ENCODE data around the gene CACNA2D4. TPM values are rescaled to one million over a fixed set of nuclear protein-coding genes. Genes with fewer than 3 reads are reported as not detected.

CACNA2D4 gene
- total and polyA plus RNA-seq, 2 donors from 2014 or later: 2.5 to 7.3 TPM

DNA sequence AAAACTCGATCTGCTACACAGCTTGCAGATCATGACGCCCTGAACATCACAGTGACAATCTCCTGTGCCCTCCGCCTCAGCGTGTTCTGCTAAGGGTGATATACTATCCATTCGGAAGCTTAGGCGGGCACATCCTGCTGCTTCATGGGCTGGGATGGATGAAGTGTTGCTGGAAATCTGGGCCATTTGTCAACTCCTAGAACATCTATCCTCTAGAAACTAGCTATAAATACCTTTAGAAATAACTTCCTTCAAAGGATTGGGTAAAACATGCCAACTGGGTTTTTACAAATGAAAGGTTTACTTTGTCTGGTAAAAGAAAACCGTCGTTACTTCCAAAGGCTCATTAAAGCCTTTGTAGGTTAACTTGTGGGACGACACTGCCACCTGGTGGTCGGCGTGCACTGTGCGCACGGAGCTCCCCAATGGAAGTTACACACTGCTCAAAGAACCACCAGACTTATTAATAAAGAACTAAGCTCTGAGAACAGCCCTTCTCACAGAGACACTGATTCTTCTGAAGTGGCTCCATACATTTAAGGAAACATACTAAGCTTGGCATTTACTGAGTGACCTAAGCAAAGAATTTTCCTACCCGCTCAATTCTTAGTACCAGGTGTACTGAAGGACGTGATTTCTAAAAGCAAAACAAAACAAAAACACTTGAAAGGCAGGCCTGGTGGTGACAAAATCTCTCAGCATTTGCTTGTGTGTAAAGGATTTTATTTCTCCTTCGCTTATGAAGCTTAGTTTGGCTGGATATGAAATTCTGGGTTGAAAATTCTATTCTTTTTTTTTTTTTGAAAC is 21.6 kb upstream of the CACNA2D4 start:
- DNase-seq (peak; percentile 90 to 92 (median 92)), FAIRE-seq (peak; percentile 82)
- Histone ChIP-seq H3K4me1 (ENCODE audit: control insufficient read depth in 2 of 3, insufficient read depth in 2 of 3, low read depth in 1 of 3, low read length in 3 of 3) (peaks cover 0 to 9% (median 5%) of the 10 kb centered on the region in 3 donors), H3K27me3 (ENCODE audit: control insufficient read depth, insufficient read depth, low read length) (no peaks in the 10 kb centered on the region), H3K27ac (ENCODE audit: low read depth in 2 of 2, low read length in 2 of 2) (no peak overlapping the region), H3K36me3 (ENCODE audit: control insufficient read depth in 2 of 3, insufficient read depth in 3 of 3, low read length in 3 of 3) (no peaks in the 10 kb centered on the region), H3K4me3 (ENCODE audit: low read length in 3 of 3) (peak overlapping the region in 1 of 3 donors; percentile 2), H3K9ac (ENCODE audit: low read length in 3 of 3) (no peak overlapping the region), H3K9me3 (ENCODE audit: control insufficient read depth in 2 of 3, insufficient read depth in 1 of 3, low read length in 3 of 3) (no peaks in the 10 kb centered on the region)
- TF ChIP-seq, protein P1, sequence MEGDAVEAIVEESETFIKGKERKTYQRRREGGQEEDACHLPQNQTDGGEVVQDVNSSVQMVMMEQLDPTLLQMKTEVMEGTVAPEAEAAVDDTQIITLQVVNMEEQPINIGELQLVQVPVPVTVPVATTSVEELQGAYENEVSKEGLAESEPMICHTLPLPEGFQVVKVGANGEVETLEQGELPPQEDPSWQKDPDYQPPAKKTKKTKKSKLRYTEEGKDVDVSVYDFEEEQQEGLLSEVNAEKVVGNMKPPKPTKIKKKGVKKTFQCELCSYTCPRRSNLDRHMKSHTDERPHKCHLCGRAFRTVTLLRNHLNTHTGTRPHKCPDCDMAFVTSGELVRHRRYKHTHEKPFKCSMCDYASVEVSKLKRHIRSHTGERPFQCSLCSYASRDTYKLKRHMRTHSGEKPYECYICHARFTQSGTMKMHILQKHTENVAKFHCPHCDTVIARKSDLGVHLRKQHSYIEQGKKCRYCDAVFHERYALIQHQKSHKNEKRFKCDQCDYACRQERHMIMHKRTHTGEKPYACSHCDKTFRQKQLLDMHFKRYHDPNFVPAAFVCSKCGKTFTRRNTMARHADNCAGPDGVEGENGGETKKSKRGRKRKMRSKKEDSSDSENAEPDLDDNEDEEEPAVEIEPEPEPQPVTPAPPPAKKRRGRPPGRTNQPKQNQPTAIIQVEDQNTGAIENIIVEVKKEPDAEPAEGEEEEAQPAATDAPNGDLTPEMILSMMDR (IDR thresholded peaks at IDR 0.05; ENCODE audit: borderline replicate concordance, extremely low read depth, insufficient read depth): peak; percentile 98
- intact Hi-C loops (cut with DNase I): loop anchor here (10.0 kb wide), 2 partner anchors 145 to 295 kb away; no protein-coding TSS in a partner anchor

DNA sequence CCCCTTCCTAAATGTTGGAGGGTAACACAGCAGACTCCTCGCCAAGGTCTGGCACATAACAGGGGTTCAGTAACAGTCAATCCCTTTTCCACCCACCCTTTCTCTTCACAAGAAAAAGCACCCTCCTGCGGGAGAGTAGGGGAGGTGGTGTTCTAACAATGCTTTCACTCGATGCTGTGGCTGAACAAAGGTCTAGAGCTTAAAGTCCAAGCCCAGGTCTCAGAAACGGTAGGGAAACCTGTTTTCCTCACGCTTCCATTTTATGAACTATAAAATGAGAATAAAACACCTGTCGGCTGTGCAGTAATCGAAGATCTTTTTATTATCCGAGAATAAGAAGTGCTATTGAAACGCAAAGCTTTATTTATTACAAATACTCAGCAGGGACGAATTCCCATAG is 20.9 kb upstream of the CACNA2D4 start:
- Histone ChIP-seq H3K27me3 (ENCODE audit: control insufficient read depth, insufficient read depth, low read length) (no peaks in the 10 kb centered on the region), H3K4me3 (ENCODE audit: low read length in 3 of 3) (no peak overlapping the region), H3K9me3 (ENCODE audit: control insufficient read depth in 2 of 3, insufficient read depth in 1 of 3, low read length in 3 of 3) (no peaks in the 10 kb centered on the region), H3K36me3 (ENCODE audit: control insufficient read depth in 2 of 3, insufficient read depth in 3 of 3, low read length in 3 of 3) (no peaks in the 10 kb centered on the region), H3K4me1 (ENCODE audit: control insufficient read depth in 2 of 3, insufficient read depth in 2 of 3, low read depth in 1 of 3, low read length in 3 of 3) (peaks cover 0 to 9% (median 5%) of the 10 kb centered on the region in 3 donors), H3K9ac (ENCODE audit: low read length in 3 of 3) (no peak overlapping the region), H3K27ac (ENCODE audit: low read depth in 2 of 2, low read length in 2 of 2) (no peak overlapping the region)
- FAIRE-seq (no peak), DNase-seq (no peak)
- intact Hi-C loops (cut with DNase I): loop anchor here (10.0 kb wide), 2 partner anchors 145 to 295 kb away; no protein-coding TSS in a partner anchor
- TF ChIP-seq, protein P1 (IDR thresholded peaks at IDR 0.05; ENCODE audit: borderline replicate concordance, extremely low read depth, insufficient read depth): no peak

DNA sequence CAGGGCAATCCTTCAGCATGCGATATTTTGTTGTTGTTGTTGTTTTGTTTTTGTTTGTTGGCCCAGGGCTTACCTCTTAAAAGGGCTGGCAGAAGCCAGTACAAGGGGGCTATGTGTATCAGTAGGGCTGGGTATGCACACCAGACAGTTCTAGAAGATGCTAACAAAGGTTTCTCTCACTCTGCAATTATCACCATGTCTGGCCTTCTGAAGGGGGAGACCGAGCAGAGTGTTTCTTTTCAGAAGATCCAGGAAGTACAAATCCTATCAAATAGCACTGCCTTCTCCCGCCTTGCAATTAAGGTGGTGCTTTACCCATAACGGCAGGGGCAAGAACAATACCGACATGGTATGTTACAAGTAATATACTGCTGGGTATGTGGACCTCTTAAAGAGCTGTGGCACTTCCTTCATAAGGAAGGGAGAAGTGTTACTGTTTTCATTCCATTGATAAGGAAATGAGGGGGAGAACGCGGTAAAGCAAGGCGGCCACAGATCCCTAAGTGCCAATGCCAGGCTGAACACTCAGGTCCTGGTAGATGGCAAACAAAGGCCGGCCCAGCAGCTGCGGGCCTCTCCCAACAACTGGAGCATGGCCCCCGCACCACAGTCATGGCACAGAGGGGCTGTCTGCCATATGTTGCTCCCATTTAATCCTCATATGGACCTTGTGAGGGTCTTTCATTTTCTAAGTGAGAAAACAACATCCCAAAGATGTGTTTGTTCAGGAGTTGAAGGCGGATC is 19.2 kb upstream of the CACNA2D4 start:
- peaks cover 0 to 2% (median 0%) of the 10 kb centered on the region in 3 donors for H3K36me3 ChIP-seq (ENCODE audit: control insufficient read depth in 2 of 3, insufficient read depth in 3 of 3, low read length in 3 of 3)
- H3K9ac ChIP-seq (ENCODE audit: low read length in 3 of 3): no peak overlapping the region
- no peak overlapping the region for H3K4me3 ChIP-seq (ENCODE audit: low read length in 3 of 3)
- H3K4me1 ChIP-seq (ENCODE audit: control insufficient read depth in 2 of 3, insufficient read depth in 2 of 3, low read depth in 1 of 3, low read length in 3 of 3): peaks cover 5 to 22% (median 20%) of the 10 kb centered on the region in 3 donors
- H3K27me3 ChIP-seq (ENCODE audit: control insufficient read depth, insufficient read depth, low read length): no peaks in the 10 kb centered on the region
- peaks cover 0 to 3% (median 0%) of the 10 kb centered on the region in 3 donors for H3K9me3 ChIP-seq (ENCODE audit: control insufficient read depth in 2 of 3, insufficient read depth in 1 of 3, low read length in 3 of 3)
- DNase-seq (no peak), FAIRE-seq (no peak)
- TF ChIP-seq, protein P1 (IDR thresholded peaks at IDR 0.05; ENCODE audit: borderline replicate concordance, extremely low read depth, insufficient read depth): no peak
- intact Hi-C loops (cut with DNase I): loop anchor here (10.0 kb wide), 2 partner anchors 143 to 293 kb away; no protein-coding TSS in a partner anchor
- no peak overlapping the region for H3K27ac ChIP-seq (ENCODE audit: low read depth in 2 of 2, low read length in 2 of 2)
